ENCODE results near the gene SFMBT2.

The SFMBT2 gene

DNA sequence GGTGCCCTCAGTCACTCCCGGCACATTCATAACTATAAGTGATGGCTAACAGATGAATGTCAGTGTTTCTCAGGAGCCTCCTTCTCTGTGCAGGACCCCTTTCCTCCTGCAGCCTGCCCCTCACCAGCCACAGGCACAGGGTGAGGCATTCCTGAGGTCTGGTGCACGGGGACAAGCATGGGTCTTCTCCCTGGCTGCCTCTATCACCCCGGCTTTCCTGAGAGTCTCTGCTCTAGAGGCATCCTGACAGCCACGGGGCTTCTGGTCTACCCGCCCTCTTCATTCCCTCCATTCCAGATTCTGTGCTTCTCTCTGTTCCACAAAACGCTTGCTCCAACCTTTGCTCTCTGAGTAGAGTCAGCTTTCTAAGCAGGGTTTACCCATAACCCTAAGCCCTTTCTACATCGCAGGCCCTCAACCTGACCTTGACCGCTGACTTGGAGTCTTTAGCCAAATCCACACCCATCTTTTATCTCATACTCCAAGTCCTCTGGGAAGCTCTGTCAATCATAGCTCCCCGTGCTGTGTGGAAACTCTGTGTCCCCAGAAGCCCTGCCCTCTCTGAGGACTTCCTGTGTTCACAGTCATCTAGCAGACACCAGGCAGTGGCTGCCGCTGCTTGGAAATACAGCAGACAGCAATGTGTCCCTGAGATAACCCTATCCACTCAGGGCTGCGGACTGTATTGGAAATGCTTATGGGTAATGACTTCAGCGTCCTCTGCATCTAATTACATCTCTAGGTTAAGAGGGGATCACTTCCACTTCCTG is 159.0 kb downstream of the SFMBT2 start:
- Histone ChIP-seq H3K36me3 (ENCODE audit: insufficient read depth, low read length) (no peaks in the 10 kb centered on the region), H3K27ac (no peak overlapping the region), H3K9me3 (ENCODE audit: low read depth, low read length) (no peaks in the 10 kb centered on the region), H3K4me3 (no peak overlapping the region), H3K9ac (ENCODE audit: insufficient read length) (no peak overlapping the region)
- no peak for TF ChIP-seq EZH2 (IDR thresholded peaks at IDR 0.05)
- no peak for TF ChIP-seq POLR2AphosphoS5 (IDR thresholded peaks at IDR 0.05; ENCODE audit: borderline replicate concordance, low read depth, low read length)
- no peak for TF ChIP-seq FOXP2 (optimal IDR thresholded peaks at IDR 0.05; ENCODE audit: control extremely low read depth, extremely low read length, insufficient read depth)
- DNase-seq (ENCODE audit: low read depth, low spot score) = no peak

DNA sequence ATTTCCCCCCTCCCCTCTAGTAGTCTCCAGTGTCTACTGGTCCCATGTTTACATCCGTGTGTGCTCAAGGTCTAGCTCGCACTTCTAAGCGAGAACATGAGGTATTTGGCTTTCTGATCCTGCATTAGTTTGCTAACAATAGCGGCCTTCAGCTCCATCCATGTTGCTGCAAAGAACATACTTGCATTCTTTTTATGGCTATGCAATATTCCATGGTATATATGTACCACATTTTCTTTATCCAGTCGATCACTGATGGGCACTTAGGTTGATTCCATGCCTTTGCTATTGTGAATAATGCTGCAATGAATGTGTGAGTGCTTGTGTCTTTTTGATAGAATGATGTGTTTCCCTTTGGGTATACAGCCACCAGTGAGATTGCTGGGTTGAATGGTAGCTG is 160.6 kb downstream of the SFMBT2 start:
- no peak overlapping the region for H3K27ac ChIP-seq
- no peak for DNase-seq (ENCODE audit: low read depth, low spot score)
- H3K4me3 ChIP-seq = no peak overlapping the region
- no peaks in the 10 kb centered on the region for H3K36me3 ChIP-seq (ENCODE audit: insufficient read depth, low read length)
- H3K9ac ChIP-seq (ENCODE audit: insufficient read length) = no peak overlapping the region
- TF ChIP-seq POLR2AphosphoS5 (IDR thresholded peaks at IDR 0.05; ENCODE audit: borderline replicate concordance, low read depth, low read length) (no peak), FOXP2 (optimal IDR thresholded peaks at IDR 0.05; ENCODE audit: control extremely low read depth, extremely low read length, insufficient read depth) (no peak), EZH2 (IDR thresholded peaks at IDR 0.05) (no peak)
- no peaks in the 10 kb centered on the region for H3K9me3 ChIP-seq (ENCODE audit: low read depth, low read length)

DNA sequence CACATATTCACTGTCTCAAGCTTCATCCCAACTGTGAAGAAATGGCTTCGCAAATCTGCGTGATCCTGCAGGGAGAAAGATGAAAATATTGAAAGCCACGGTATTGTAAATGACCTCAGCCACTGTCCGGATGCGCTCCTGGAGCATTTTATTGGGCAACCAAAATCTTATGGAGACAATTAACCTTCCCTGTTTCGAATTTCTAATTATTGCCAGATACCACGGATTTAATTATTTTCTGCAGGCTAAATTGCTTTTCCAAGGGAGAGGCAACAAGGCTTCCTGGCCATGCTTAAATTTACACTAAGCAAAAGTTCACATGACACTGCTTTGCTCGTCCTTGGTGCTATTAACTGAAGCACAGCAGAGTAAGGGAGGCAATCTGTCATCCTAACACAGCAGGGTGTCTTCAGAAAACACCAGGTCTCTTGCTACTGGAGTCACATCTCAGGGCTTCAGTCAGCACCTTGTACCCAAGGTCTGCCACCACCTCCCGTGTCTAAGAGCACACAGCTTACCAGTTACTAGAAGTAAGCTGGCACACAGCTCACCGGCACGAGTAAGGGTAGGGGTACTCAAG is 162.2 kb downstream of the SFMBT2 start:
- TF ChIP-seq EZH2 (IDR thresholded peaks at IDR 0.05) = no peak
- TF ChIP-seq FOXP2 (optimal IDR thresholded peaks at IDR 0.05; ENCODE audit: control extremely low read depth, extremely low read length, insufficient read depth) = no peak
- TF ChIP-seq POLR2AphosphoS5 (IDR thresholded peaks at IDR 0.05; ENCODE audit: borderline replicate concordance, low read depth, low read length) = no peak
- Histone ChIP-seq H3K9ac (ENCODE audit: insufficient read length) (no peak overlapping the region), H3K4me3 (no peak overlapping the region), H3K36me3 (ENCODE audit: insufficient read depth, low read length) (no peaks in the 10 kb centered on the region), H3K27ac (no peak overlapping the region), H3K9me3 (ENCODE audit: low read depth, low read length) (no peaks in the 10 kb centered on the region)
- no peak for DNase-seq (ENCODE audit: low read depth, low spot score)

DNA sequence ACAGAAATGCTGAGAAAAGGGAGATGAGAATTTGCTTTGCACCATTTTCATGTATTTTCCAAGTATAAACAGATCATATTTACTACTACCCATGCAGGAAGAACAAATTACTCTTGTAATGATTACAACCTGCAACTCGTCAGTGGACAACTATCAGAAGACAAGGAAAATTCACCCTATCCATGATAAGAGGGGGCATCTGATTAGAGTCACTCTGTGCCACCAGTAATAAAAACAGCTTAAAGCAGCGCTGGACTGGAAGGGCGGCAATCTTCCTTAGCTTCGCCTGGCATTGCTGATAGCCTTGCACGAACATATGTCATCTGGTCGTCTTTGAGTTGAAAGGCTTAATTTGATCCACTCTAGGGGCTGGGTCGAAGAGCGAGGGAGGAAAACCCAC is 162.7 kb downstream of the SFMBT2 start:
- Histone ChIP-seq H3K27ac (no peak overlapping the region), H3K36me3 (ENCODE audit: insufficient read depth, low read length) (no peaks in the 10 kb centered on the region), H3K9me3 (ENCODE audit: low read depth, low read length) (no peaks in the 10 kb centered on the region), H3K4me3 (no peak overlapping the region), H3K9ac (ENCODE audit: insufficient read length) (no peak overlapping the region)
- DNase-seq (ENCODE audit: low read depth, low spot score) = no peak
- TF ChIP-seq POLR2AphosphoS5 (IDR thresholded peaks at IDR 0.05; ENCODE audit: borderline replicate concordance, low read depth, low read length) (no peak), FOXP2 (optimal IDR thresholded peaks at IDR 0.05; ENCODE audit: control extremely low read depth, extremely low read length, insufficient read depth) (no peak), EZH2 (IDR thresholded peaks at IDR 0.05) (no peak)

DNA sequence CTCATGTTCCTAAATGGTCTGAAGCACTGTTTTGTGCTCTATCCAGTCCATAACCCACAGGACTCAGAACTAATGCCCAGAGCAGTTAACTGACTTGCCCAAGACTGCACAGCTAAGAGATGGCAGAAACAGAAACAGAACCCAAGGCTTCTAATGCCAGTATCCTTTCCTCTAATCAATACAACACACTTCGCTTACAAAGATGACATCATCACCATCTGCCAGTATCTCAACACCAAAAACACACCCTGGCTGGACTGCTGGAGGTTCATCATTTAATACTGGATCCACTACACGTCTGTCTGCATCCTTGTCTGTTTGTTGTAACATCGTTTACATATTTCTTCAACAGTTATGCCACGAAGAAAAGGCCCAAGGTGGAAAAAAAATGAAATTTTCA is 165.3 kb downstream of the SFMBT2 start:
- H3K4me3 ChIP-seq = no peak overlapping the region
- no peak overlapping the region for H3K27ac ChIP-seq
- no peaks in the 10 kb centered on the region for H3K36me3 ChIP-seq (ENCODE audit: insufficient read depth, low read length)
- no peak overlapping the region for H3K9ac ChIP-seq (ENCODE audit: insufficient read length)
- H3K9me3 ChIP-seq (ENCODE audit: low read depth, low read length) = no peaks in the 10 kb centered on the region
- DNase-seq (ENCODE audit: low read depth, low spot score) = no peak
- no peak for TF ChIP-seq FOXP2 (optimal IDR thresholded peaks at IDR 0.05; ENCODE audit: control extremely low read depth, extremely low read length, insufficient read depth)
- no peak for TF ChIP-seq POLR2AphosphoS5 (IDR thresholded peaks at IDR 0.05; ENCODE audit: borderline replicate concordance, low read depth, low read length)
- TF ChIP-seq EZH2 (IDR thresholded peaks at IDR 0.05) = no peak

DNA sequence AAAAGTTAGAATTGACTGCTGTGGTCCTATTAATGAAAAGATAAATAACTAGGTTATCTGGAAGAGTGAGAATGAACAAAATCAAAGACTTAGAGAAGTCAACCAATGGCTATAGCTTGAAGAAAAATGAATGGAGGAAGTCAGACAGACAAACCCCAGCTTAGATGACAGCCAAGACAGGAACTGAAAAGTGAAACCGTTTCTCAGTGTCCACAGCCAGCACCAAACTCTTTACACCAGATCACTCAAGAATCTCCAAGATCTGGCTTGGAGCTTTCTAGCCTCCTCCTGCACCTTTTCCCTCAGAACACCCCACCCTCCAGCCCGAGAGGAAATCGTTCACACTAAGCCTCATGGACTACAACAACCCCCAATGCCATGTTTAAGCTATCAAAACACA is 167.0 kb downstream of the SFMBT2 start:
- no peaks in the 10 kb centered on the region for H3K9me3 ChIP-seq (ENCODE audit: low read depth, low read length)
- no peak for DNase-seq (ENCODE audit: low read depth, low spot score)
- H3K27ac ChIP-seq = no peak overlapping the region
- TF ChIP-seq FOXP2 (optimal IDR thresholded peaks at IDR 0.05; ENCODE audit: control extremely low read depth, extremely low read length, insufficient read depth) = no peak
- TF ChIP-seq EZH2 (IDR thresholded peaks at IDR 0.05) = no peak
- TF ChIP-seq POLR2AphosphoS5 (IDR thresholded peaks at IDR 0.05; ENCODE audit: borderline replicate concordance, low read depth, low read length) = no peak
- H3K36me3 ChIP-seq (ENCODE audit: insufficient read depth, low read length) = no peaks in the 10 kb centered on the region
- no peak overlapping the region for H3K9ac ChIP-seq (ENCODE audit: insufficient read length)
- no peak overlapping the region for H3K4me3 ChIP-seq

DNA sequence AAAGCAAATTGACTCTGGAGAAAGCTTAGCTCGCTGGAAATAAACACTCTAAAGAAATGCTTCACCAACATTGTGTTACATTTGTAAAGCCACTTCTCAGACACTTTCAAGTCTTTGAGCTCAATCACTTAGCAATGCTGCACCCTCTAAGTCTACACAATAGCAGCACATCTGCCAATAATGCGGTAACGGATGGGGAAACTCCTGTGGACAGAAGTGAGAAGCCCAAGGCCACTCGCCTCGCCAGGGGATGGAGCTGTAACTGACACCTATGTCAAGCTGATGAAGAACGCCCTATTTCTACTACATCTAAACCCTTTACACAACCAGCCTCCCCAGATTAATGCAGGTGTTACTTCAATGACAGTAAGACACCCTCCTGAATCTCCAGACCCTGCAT is 167.7 kb downstream of the SFMBT2 start:
- Histone ChIP-seq H3K36me3 (ENCODE audit: insufficient read depth, low read length) (no peaks in the 10 kb centered on the region), H3K27ac (no peak overlapping the region), H3K9ac (ENCODE audit: insufficient read length) (no peak overlapping the region), H3K9me3 (ENCODE audit: low read depth, low read length) (no peaks in the 10 kb centered on the region), H3K4me3 (no peak overlapping the region)
- DNase-seq (ENCODE audit: low read depth, low spot score) = no peak
- TF ChIP-seq FOXP2 (optimal IDR thresholded peaks at IDR 0.05; ENCODE audit: control extremely low read depth, extremely low read length, insufficient read depth) (no peak), POLR2AphosphoS5 (IDR thresholded peaks at IDR 0.05; ENCODE audit: borderline replicate concordance, low read depth, low read length) (no peak), EZH2 (IDR thresholded peaks at IDR 0.05) (no peak)

DNA sequence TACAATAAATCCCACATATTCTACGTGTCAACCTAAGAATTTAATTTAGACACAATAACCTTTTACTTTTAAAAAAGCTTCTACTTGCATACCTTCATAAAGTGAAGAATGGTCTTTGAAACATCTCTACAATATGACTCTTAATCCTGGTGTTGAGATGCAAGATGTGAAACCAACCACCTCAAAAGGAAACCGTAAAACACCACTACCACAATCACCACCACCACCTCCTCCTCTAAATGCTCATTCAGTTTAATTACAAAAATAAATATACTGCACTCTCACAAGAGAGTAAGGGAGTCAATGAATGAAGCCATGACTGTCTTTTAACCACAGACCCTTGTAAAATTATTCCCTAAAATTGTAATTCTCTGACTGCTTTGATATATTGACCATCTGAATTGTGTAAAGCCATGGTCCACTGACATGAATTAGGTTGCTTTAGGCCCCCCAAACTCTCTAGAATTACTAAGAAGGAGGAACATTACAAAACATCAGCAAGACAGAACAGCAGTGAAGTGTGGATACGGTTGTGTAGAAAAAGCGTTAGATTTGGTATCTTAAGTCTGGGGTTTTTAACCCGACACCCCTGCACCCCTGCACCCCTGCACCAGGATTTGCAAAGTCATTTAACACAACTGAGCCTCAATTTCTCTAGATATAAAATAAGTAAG is 171.4 kb downstream of the SFMBT2 start:
- DNase-seq (ENCODE audit: low read depth, low spot score) = no peak
- Histone ChIP-seq H3K9ac (ENCODE audit: insufficient read length) (no peak overlapping the region), H3K4me3 (no peak overlapping the region), H3K36me3 (ENCODE audit: insufficient read depth, low read length) (no peaks in the 10 kb centered on the region), H3K9me3 (ENCODE audit: low read depth, low read length) (no peaks in the 10 kb centered on the region), H3K27ac (no peak overlapping the region)
- TF ChIP-seq FOXP2 (optimal IDR thresholded peaks at IDR 0.05; ENCODE audit: control extremely low read depth, extremely low read length, insufficient read depth) = no peak
- no peak for TF ChIP-seq POLR2AphosphoS5 (IDR thresholded peaks at IDR 0.05; ENCODE audit: borderline replicate concordance, low read depth, low read length)
- no peak for TF ChIP-seq EZH2 (IDR thresholded peaks at IDR 0.05)

Data from SK-N-MC (cell line).